ENCODE measurements around the gene ALDOC. TPM values are rescaled to one million over a fixed set of nuclear protein-coding genes. Genes with fewer than 3 reads are reported as not detected.

The ALDOC gene
- total and polyA plus RNA-seq, 10 of the 15 experiments (the other 5 are each of a cell fraction or from before 2014, with no cell fraction given): 16.0 to 268 (median 78.2) TPM

GRCh38 chr17:28529013-28529400 is 47.7 kb downstream of the ALDOC start (continued):
- TF ChIP-seq, protein P1, sequence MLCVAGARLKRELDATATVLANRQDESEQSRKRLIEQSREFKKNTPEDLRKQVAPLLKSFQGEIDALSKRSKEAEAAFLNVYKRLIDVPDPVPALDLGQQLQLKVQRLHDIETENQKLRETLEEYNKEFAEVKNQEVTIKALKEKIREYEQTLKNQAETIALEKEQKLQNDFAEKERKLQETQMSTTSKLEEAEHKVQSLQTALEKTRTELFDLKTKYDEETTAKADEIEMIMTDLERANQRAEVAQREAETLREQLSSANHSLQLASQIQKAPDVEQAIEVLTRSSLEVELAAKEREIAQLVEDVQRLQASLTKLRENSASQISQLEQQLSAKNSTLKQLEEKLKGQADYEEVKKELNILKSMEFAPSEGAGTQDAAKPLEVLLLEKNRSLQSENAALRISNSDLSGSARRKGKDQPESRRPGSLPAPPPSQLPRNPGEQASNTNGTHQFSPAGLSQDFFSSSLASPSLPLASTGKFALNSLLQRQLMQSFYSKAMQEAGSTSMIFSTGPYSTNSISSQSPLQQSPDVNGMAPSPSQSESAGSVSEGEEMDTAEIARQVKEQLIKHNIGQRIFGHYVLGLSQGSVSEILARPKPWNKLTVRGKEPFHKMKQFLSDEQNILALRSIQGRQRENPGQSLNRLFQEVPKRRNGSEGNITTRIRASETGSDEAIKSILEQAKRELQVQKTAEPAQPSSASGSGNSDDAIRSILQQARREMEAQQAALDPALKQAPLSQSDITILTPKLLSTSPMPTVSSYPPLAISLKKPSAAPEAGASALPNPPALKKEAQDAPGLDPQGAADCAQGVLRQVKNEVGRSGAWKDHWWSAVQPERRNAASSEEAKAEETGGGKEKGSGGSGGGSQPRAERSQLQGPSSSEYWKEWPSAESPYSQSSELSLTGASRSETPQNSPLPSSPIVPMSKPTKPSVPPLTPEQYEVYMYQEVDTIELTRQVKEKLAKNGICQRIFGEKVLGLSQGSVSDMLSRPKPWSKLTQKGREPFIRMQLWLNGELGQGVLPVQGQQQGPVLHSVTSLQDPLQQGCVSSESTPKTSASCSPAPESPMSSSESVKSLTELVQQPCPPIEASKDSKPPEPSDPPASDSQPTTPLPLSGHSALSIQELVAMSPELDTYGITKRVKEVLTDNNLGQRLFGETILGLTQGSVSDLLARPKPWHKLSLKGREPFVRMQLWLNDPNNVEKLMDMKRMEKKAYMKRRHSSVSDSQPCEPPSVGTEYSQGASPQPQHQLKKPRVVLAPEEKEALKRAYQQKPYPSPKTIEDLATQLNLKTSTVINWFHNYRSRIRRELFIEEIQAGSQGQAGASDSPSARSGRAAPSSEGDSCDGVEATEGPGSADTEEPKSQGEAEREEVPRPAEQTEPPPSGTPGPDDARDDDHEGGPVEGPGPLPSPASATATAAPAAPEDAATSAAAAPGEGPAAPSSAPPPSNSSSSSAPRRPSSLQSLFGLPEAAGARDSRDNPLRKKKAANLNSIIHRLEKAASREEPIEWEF (IDR thresholded peaks at IDR 0.05; ENCODE audit: insufficient replicate concordance, low read depth, low read length): no peak

DNA sequence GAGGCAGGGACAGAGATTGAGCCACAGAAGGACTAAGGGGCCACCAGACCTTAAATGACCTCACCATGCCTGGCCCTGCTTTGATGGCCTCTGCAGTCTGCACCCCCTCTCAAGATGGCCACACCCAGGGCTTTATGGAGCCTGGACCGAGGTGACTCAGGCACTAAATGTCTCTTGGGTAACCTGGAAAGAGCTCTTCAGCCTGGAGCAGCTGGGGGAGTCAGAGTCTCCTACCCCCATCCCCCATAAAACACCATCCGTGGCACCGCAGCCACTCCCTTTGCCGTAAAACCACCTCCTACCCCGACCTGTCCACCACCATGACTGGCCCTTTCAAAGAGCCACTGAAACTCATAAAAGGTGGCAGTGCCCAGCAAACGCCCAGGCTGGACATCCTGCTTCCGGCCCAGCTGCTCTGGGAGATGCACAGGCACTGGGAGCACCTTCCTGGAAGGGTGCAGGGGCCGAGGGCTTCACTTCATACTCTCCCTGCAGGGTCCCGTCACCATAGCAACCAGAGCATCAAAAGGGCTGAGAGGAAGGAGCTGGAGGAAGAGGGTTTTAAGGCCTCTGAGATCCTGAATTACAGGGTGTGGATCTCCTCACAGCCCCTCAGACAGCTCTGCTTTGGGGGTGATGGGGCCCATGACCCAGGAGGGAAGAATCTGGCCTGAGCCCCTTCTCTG is 48.2 kb downstream of the ALDOC start:
- ATAC-seq (no peak), DNase-seq (ENCODE audit: low read depth, low spot score) (no peak), FAIRE-seq (no peak)
- Histone ChIP-seq H3K36me3 (ENCODE audit: control insufficient read depth in 2 of 2, insufficient read depth in 2 of 2, low read length in 1 of 2) (no peaks in the 10 kb centered on the region; a peak in 1 of 4 replicates), H3K4me2 (ENCODE audit: control insufficient read depth, insufficient read depth) (no peak overlapping the region), H3K27me3 (replicated peaks in 1 of 2; ENCODE audit: control insufficient read depth in 2 of 2, insufficient read depth in 2 of 2, low read length in 1 of 2) (no peaks in the 10 kb centered on the region; a peak in 1 of 4 replicates), H3K79me2 (ENCODE audit: control insufficient read depth, insufficient read depth, low read length) (no peaks in the 10 kb centered on the region), H3K4me3 (no peak overlapping the region), H3K4me1 (ENCODE audit: control insufficient read depth, insufficient read depth, low read length) (no peaks in the 10 kb centered on the region), H3K9ac (ENCODE audit: control insufficient read depth, insufficient read depth, low read length) (no peak overlapping the region), H3K9me3 (replicated peaks; ENCODE audit: control insufficient read depth, insufficient read depth, low read length) (no peaks in the 10 kb centered on the region), H3K27ac (ENCODE audit: control insufficient read depth, insufficient read depth) (no peak overlapping the region), H2AFZ (ENCODE audit: control insufficient read depth, low read depth, low read length) (no peak overlapping the region), H4K20me1 (ENCODE audit: control insufficient read depth, insufficient read depth) (no peaks in the 10 kb centered on the region)
- ChIA-PET SMC1A (ENCODE audit: uncharacterized antibody, unreplicated experiment) (interaction anchor here (1.5 kb wide), 1 partner anchor 43 kb away, joined by 3 read pairs; no protein-coding TSS in a partner anchor), CTCF (interaction anchor here (1.2 to 1.5 kb wide), 2 partner anchors 12 to 32 kb away, joined by 3 to 4 read pairs; no protein-coding TSS in a partner anchor), POLR2A (interaction anchor here (0.6 kb wide), 2 partner anchors 15 to 132 kb away, joined by 3 to 4 read pairs; no protein-coding TSS in a partner anchor), RAD21 (ENCODE audit: unreplicated experiment) (no interaction called here)
- intact Hi-C loops (cut with micrococcal nuclease; ENCODE audit: unreplicated experiment): no loop called here
- in situ Hi-C loops (cut with MboI): no loop called here
- WGBS (ENCODE audit: insufficient coverage, insufficient replicate concordance, low lambda C conversion rate, missing lambda C conversion rate): 45% methylated on average over 9 of the region's 9 CpGs
- BruUV-seq (replicated peaks): no TSS peak
- TF ChIP-seq ZNF687 (IDR thresholded peaks at IDR 0.05) (no peak), RFX5 (IDR thresholded peaks at IDR 0.05; ENCODE audit: low read depth, low read length) (no peak), ZZZ3 (IDR thresholded peaks at IDR 0.05; ENCODE audit: control insufficient read depth, insufficient read length, low read depth) (no peak), CBX5 (IDR thresholded peaks at IDR 0.05; ENCODE audit: low read depth) (no peak), ESRRA (IDR thresholded peaks at IDR 0.05; ENCODE audit: low read length) (no peak), ZNF207 (IDR thresholded peaks at IDR 0.05; ENCODE audit: borderline replicate concordance) (no peak)
- TF ChIP-seq, protein P2, sequence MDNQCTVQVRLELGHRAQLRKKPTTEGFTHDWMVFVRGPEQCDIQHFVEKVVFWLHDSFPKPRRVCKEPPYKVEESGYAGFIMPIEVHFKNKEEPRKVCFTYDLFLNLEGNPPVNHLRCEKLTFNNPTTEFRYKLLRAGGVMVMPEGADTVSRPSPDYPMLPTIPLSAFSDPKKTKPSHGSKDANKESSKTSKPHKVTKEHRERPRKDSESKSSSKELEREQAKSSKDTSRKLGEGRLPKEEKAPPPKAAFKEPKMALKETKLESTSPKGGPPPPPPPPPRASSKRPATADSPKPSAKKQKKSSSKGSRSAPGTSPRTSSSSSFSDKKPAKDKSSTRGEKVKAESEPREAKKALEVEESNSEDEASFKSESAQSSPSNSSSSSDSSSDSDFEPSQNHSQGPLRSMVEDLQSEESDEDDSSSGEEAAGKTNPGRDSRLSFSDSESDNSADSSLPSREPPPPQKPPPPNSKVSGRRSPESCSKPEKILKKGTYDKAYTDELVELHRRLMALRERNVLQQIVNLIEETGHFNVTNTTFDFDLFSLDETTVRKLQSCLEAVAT (IDR thresholded peaks at IDR 0.05): no peak
- TF ChIP-seq, protein P3, sequence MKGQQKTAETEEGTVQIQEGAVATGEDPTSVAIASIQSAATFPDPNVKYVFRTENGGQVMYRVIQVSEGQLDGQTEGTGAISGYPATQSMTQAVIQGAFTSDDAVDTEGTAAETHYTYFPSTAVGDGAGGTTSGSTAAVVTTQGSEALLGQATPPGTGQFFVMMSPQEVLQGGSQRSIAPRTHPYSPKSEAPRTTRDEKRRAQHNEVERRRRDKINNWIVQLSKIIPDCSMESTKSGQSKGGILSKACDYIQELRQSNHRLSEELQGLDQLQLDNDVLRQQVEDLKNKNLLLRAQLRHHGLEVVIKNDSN (IDR thresholded peaks at IDR 0.05; ENCODE audit: borderline replicate concordance, extremely low read length, insufficient read depth, low read depth, low read length): no peak
